ENCODE data around the gene CDK9. TPM values are rescaled to one million over a fixed set of nuclear protein-coding genes. Genes with fewer than 3 reads are reported as not detected.

CDK9 gene
- total and polyA plus RNA-seq, 2 experiments from 2014 or later: 58.5 to 84.3 TPM

GRCh38 chr9:127773981-127774380, 11.9 kb upstream of the CDK9 start:
- Mint-ChIP-seq H3K27ac (no peak overlapping the region), H3K27me3 (ENCODE audit: insufficient read depth, low read depth, poor library complexity) (peaks cover 14% of the 10 kb centered on the region), H3K4me1 (peaks cover 31% of the 10 kb centered on the region), H3K4me3 (no peak overlapping the region; the same call in 2 of the 3 replicates), H3K9me3 (peaks cover 2% of the 10 kb centered on the region; the same call in 1 of the 3 replicates), H3K36me3 (ENCODE audit: low read depth) (no peaks in the 10 kb centered on the region; the same call in 2 of the 3 replicates)
- no peak for DNase-seq (ENCODE audit: low spot score)
- Histone ChIP-seq H3K27me3 (ENCODE audit: insufficient read depth) (no peaks in the 10 kb centered on the region), H3K4me1 (ENCODE audit: insufficient read depth) (peaks cover 14% of the 10 kb centered on the region), H2AFZ (no peak overlapping the region), H3K79me2 (replicated peaks; ENCODE audit: insufficient read depth) (no peaks in the 10 kb centered on the region), H3K9me2 (ENCODE audit: insufficient read depth) (no peaks in the 10 kb centered on the region), H3K27ac (ENCODE audit: low read depth) (no peak overlapping the region), H4K20me1 (replicated peaks; ENCODE audit: insufficient read depth) (no peaks in the 10 kb centered on the region), H3K4me3 (no peak overlapping the region), H3F3A (replicated peaks; ENCODE audit: low read depth) (peaks cover 7% of the 10 kb centered on the region; the same call in 1 of the 2 replicates), H3K36me3 (ENCODE audit: insufficient read depth) (no peaks in the 10 kb centered on the region), H3K4me2 (no peak overlapping the region)
- ATAC-seq: no peak
- no peak for TF ChIP-seq ZNF114 (CRISPR knock-in tag; IDR thresholded peaks at IDR 0.05)
- TF ChIP-seq REST (IDR thresholded peaks at IDR 0.05; ENCODE audit: unreplicated experiment): no peak
- TF ChIP-seq CTCF (conservative IDR thresholded peaks at IDR 0.05; ENCODE audit: low read depth in 2 of 2): no peak

DNA sequence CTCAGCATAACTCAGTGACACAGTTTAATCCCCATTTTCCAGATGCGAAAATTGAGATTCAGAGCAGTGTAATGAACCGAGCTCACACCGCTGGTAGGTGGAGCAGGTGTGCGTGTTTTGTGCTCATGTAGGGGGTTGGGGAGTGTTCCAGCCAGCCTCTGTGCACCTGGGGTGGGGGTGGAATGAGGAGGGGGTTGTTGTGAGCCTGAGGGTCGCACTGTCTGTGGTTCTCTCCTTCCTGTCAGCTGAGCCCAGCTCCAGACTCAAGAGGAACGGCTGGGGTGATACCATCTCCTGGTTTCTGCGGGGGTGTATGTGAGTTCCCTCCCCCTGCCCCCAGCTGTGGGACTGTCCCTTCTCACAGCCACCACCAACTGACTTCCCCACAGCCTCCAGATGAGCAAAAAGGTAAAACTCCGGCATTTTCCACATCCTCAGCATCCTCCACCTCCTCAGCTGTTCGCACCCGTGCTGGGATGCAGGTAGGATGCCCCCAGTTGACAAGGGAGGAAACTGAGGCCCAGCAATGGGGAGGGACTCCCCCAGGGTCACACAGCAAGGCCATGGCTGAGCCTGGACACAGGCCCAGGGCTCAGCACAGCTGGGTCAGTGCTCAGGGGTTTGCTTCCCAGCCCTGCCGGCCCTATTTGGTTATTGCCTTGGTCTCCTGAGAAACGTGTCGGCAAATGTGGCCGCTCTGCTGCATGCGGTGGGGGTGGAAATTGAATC, 9.5 kb upstream of the CDK9 start:
- Histone ChIP-seq H3K4me3 (no peak overlapping the region), H3K36me3 (ENCODE audit: insufficient read depth) (no peaks in the 10 kb centered on the region), H3K9me2 (ENCODE audit: insufficient read depth) (no peaks in the 10 kb centered on the region), H3K27ac (ENCODE audit: low read depth) (no peak overlapping the region), H4K20me1 (replicated peaks; ENCODE audit: insufficient read depth) (no peaks in the 10 kb centered on the region), H3K4me2 (peak overlapping the region; percentile 60; the same call in 1 of the 2 replicates), H3F3A (replicated peaks; ENCODE audit: low read depth) (peaks cover 11% of the 10 kb centered on the region; the same call in 1 of the 2 replicates), H3K4me1 (ENCODE audit: insufficient read depth) (peaks cover 9% of the 10 kb centered on the region), H3K79me2 (replicated peaks; ENCODE audit: insufficient read depth) (no peaks in the 10 kb centered on the region), H3K27me3 (ENCODE audit: insufficient read depth) (no peaks in the 10 kb centered on the region), H2AFZ (peak overlapping the region; percentile 80)
- peak; percentile 87 for DNase-seq (ENCODE audit: low spot score)
- TF ChIP-seq CTCF (conservative IDR thresholded peaks at IDR 0.05; ENCODE audit: low read depth in 2 of 2) (no peak), ZNF114 (CRISPR knock-in tag; IDR thresholded peaks at IDR 0.05) (no peak), REST (IDR thresholded peaks at IDR 0.05; ENCODE audit: unreplicated experiment) (no peak), JUNB (IDR thresholded peaks at IDR 0.05; ENCODE audit: unreplicated experiment) (no peak), STAT1 (IDR thresholded peaks at IDR 0.05; ENCODE audit: unreplicated experiment) (no peak), EZH2 (IDR thresholded peaks at IDR 0.05; ENCODE audit: low read depth, unreplicated experiment) (no peak), EZH2phosphoT487 (IDR thresholded peaks at IDR 0.05; ENCODE audit: unreplicated experiment) (no peak)
- no peak overlapping the region; the same call in 2 of the 3 replicates for H3K4me3 Mint-ChIP-seq
- H3K27ac Mint-ChIP-seq: peak overlapping the region; percentile 59; the same call in 1 of the 2 replicates
- H3K9me3 Mint-ChIP-seq: peaks cover 2% of the 10 kb centered on the region; the same call in 1 of the 3 replicates
- ATAC-seq: peak; percentile 20
- peaks cover 11% of the 10 kb centered on the region for H3K27me3 Mint-ChIP-seq (ENCODE audit: insufficient read depth, low read depth, poor library complexity)
- peaks cover 24% of the 10 kb centered on the region for H3K4me1 Mint-ChIP-seq
- no peaks in the 10 kb centered on the region; the same call in 2 of the 3 replicates for H3K36me3 Mint-ChIP-seq (ENCODE audit: low read depth)
